Non-pigmented ciliary epithelial cell (primary cell): Measurements from ENCODE around the gene CEP112.
"Not testable (repeated sequence)": the region's sequence is repeated elsewhere in the genome, so short reads cannot be mapped to it uniquely, and the experiment has no call there.

Experiments used
- DNase-seq: peaks from one replicate; pipeline ENCODE4 v3.0.0-alpha.2; 2010; ENCODE audit warnings: low read depth

CEP112 gene

GRCh38 chr17:65685110-65685509, 506.8 kb downstream of the CEP112 start:
- no peak for DNase-seq

- DNase-seq = no peak
Observed at GRCh38 chr17:65684631-65685030, 507.3 kb downstream of the CEP112 start.

DNA sequence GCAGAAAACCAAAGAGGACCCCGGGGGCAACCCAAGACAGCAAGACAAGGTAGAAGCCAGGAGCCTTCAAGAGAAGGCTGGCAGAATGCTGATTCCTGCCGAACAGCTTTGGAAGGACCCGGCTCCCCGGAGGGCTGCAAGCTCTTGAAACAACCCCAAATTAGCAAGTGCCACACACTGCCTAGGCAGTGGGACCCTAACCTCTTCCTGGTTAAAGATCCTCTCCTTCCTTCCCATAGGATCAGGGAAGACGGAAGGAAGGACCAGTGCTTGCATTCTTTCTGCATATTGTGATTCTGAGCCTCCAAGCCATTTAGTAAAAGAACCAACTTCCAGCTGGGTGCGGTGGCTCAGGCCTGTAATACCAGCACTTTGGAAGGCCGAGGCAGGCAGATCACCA, 508.5 kb downstream of the CEP112 start:
- DNase-seq = no peak

GRCh38 chr17:65681763-65682162, 510.2 kb downstream of the CEP112 start:
- DNase-seq = not testable (repeated sequence)

DNA sequence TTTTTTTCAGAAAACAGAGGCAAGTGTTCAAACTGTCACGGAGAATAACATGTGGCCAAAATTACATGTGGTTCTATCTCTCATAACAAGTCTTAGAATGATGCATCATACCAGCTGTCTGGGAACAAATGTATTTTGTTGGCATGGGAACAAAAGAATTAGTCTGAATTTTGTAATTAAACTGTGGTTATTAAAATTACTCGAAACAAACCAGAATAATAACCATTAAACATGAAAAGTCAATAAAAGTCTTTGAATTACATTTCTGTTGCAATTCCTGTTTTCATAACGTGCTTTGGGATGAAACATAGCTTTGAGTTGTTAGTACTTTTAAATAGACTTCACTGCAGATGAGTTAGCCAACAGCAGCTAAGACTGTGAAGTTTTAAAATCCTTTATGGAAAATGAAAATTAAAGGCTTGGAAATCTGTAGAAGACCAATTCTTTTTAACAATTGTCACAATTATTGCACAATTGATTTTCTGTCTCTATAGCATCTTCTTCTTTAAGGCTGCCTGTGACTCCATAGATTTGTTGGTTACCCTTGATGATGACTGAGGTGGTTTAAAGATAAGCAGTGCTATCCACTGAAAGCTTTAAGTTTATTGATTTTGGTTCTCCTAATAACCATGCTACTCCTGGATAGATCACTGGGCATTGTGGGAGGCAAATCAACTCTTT, 512.6 kb downstream of the CEP112 start:
- no peak for DNase-seq

- no peak for DNase-seq
Observed at GRCh38 chr17:65678546-65678945, 513.4 kb downstream of the CEP112 start.

DNA sequence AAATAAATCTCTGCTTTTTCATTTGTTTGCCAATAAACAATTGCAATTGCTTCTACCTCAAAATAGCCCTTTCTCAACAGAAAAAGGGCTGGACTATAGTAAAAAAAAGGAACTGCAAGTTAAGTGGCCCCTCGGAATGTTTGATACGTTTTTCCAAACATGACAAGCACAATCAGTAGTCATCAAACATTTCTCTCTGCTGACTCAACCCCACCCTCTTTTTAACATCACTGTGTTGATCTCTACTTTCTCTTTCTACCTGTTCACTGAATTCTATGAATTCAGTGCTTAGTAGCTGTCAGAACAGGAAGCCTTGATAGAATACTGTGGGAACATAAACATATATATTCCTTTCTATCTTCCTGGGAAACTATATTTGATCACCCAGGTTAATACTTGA, 514.0 kb downstream of the CEP112 start:
- no peak for DNase-seq

- DNase-seq = no peak
Observed at GRCh38 chr17:65674246-65675045, 517.5 kb downstream of the CEP112 start.

DNA sequence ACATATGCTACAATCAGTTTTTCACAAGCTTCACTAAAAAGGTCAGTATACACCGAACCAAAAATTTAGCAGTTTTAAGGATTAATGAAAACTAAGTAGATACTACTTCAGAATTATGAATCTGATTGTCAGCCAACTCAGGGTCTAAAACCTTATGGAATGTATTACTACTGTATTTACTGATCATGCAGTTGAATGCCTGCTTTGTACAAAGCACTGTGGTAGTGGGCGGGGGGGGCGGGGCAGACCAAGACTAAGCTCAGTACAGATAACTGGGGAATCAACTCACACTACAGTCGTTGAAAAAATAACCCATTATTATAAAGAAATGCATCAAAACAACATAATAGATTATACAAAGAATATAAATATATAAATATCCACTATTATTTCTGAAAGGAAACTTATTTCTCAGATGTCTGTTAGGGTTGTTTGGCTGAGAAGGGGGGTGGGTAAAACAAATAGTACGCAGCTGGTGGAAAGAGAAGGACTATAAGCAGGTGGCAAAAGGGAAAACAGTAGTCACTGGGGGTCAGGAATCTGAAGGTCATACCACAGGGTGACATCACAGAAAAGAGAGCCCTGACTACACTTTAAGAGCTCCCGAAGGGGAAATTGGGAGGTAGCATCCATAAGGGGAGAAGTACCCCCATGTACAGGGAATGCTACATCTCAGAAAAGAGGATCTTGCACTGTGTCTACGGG, 521.1 kb downstream of the CEP112 start:
- no peak for DNase-seq

GRCh38 chr17:65668211-65668610, 523.7 kb downstream of the CEP112 start:
- DNase-seq = no peak

GRCh38 chr17:65667656-65668055, 524.3 kb downstream of the CEP112 start:
- no peak for DNase-seq

DNA sequence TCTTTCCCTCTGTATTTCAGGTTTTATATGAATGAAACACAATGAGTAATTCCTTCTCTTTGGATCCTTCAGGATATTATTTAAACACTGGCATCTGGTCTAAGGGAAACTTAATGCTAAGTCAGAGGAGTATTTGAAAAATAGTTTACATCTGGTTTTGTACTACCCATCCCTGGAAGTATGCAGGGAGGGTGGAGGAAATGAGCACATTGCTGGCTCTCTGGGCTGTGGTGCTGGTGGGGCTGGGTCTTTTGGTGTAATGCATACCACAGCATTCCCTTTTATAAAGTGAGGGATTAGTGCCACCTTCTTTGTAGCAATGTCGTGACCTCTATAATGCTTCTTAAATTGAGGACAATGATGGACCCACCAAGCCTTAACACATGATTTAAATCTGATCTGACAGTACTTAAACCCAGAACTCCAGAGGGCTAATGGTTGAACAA, 525.0 kb downstream of the CEP112 start:
- DNase-seq = no peak

DNA sequence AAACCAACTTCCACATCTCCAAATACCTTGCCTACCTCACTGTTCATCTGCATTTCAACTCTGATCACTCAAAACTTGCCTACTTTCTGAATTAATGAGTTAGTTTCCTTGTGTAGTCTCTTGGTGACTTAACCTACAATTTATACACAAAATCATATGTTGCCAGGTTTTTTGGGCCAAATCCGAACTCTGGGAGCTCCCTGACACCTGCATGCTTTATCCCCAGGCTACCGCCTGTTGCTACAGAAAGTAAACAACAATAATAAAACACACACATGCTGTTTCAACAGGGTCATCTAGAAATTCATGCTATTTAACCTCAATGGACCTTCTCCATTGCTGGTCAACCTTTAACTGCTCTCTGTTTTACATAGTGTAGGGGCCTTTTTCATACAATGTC, 526.0 kb downstream of the CEP112 start:
- DNase-seq = no peak

DNA sequence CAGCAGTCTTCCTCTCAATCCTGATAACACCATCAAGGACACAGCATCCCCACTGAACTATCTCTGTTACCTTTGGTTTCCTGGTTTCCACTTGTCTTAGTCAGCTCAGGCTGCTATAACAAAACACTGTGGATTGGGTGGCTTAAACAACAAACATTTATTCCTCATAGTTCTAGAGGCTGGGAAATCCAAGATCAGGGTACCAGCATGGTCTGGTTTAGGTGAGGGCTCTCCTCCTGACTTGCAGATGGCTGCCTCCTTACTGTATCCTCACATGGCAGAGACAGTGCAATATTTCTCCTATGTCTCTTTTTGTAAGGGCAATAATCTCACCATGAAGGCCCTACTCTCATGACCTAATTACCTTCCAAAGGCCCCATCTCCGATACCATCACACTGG, 527.2 kb downstream of the CEP112 start:
- DNase-seq = no peak

DNA sequence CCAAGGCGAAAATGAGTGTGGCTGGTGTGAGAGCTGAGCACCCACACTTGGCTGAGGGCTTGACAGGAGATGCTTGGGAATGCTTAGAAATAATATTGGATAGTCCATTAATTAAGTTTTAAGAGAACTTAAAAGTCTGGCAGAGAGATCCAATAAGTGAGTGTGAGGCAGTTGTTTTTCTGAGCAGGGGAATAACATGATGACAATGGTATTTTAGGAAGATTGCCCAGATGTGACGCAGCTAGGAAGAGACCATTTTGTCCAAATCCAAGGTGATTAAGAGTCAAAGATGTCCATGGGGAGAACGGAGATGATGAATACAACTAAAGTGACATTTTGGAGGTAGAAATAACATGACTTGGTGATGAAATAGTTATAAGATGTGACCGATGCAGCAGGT, 527.7 kb downstream of the CEP112 start:
- DNase-seq = no peak

GRCh38 chr17:65662196-65662595, 529.7 kb downstream of the CEP112 start:
- DNase-seq = no peak

GRCh38 chr17:65660947-65661346, 531.0 kb downstream of the CEP112 start:
- DNase-seq = no peak

DNA sequence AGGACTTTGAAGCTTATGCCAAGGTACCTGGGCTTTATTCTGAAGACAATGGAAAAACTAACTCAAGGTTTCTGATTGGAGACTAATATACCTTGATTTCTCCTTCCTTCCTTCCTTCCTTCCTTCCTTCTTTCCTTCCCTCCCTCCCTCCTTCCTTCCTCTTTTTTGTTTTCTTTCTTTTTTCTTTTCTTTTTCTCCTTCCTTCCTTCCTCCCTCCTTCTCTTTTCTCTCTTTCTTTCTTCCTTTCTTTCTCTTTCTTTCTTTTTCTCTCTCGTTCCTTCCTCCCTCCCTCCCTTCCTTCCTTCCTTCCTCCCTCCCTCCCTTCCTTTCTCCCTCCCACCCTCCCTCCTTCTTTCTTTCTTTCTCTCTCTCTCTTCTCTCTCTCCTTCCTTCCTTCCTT, 531.9 kb downstream of the CEP112 start:
- DNase-seq = no peak

DNA sequence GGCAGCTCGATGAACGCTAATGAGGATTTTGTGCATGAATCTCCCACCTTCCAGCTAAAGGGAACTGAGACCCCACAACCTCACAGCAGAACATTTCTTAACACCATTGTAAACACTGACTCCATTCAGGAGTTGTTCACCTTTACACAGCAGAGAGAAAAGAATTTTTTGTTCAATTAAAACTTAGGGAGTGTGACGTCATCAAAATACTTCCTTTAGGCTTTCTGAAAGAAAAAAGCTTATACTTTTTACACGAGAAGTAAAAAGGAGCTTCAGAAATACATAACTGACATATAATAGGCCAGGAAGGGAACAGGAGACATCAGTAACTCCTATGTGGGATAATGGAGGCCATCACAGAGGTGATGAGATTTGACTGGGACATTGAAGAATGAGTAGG, 532.4 kb downstream of the CEP112 start:
- no peak for DNase-seq

DNA sequence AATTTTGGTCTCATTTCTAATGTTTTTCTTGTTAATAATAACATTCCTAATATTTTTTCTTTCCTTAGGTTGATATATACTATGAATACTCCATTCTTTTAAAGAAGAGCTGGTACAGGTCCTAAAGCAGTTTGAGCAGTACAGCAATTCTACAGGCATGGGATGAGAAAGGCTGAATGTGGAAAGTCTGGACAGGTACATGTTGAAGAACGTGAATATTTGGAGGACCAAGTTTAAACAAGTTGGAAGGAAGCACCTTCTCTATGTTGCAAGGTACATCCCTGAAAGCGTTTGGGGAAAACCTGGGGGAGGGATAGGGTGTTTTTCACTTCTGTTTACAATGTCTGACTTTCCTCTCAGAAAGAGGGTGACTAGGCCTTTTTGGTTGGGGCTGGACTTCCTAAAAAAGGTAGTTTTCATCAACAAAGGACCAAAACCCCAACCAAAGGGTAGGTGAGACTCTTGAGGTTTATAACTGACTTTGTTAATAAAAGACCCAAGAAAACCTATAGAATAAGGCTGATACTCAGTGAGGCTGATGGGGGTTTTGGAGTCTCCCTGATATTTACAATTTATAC, 534.6 kb downstream of the CEP112 start:
- DNase-seq = no peak

GRCh38 chr17:65656390-65657250, 535.3 kb downstream of the CEP112 start:
- DNase-seq = no peak

DNA sequence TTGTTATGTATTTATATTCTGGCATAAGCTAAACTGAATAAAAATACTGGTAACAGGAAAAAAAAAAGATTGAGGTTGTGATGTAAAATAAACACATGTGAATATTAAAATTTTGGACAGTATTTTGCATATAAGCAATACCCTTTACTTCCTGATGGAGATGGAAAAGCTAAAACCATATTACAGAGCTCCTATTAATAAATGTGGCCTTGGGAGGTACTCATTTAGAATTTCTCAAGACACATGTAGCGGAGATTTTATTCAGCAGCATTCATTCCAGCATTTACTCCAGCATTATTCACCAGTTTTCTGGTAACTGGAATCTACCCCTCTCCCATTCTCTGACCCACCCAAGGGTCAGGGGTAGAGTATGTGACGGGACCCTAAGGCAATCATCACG, 536.2 kb downstream of the CEP112 start:
- DNase-seq = no peak
